ENCODE results near the gene FOXO3. TPM values are rescaled to one million over a fixed set of nuclear protein-coding genes. Genes with fewer than 3 reads are reported as not detected.

The FOXO3 gene
- total RNA-seq, 1 donor from 2014 or later = 13.7 TPM

GRCh38 chr6:108606250-108606690 is 45.6 kb downstream of the FOXO3 start:
- H3K27me3 Mint-ChIP-seq (ENCODE audit: insufficient read depth, low read depth) = no peaks in the 10 kb centered on the region
- Histone ChIP-seq H3K27ac (no peak overlapping the region), H3K9me3 (ENCODE audit: low read depth) (no peaks in the 10 kb centered on the region), H3F3A (ENCODE audit: low read depth) (peaks cover 13% of the 10 kb centered on the region), H3K27me3 (no peaks in the 10 kb centered on the region), H3K36me3 (no peaks in the 10 kb centered on the region), H3K9ac (no peak overlapping the region), H2AFZ (replicated peaks) (no peak overlapping the region), H3K4me3 (no peak overlapping the region), H3K79me2 (ENCODE audit: low read depth) (peaks cover 20% of the 10 kb centered on the region), H3K4me1 (peaks cover 29% of the 10 kb centered on the region), H3K4me2 (no peak overlapping the region), H4K20me1 (ENCODE audit: low read depth) (peaks cover 39% of the 10 kb centered on the region)
- TF ChIP-seq CTCF (IDR thresholded peaks at IDR 0.05) = no peak
- no peak for TF ChIP-seq EZH2phosphoT487 (IDR thresholded peaks at IDR 0.05)
- no peak for TF ChIP-seq EZH2 (IDR thresholded peaks at IDR 0.05)
- peaks cover 28% of the 10 kb centered on the region for H3K4me1 Mint-ChIP-seq
- no peaks in the 10 kb centered on the region for H3K36me3 Mint-ChIP-seq
- no peak overlapping the region for H3K27ac Mint-ChIP-seq
- DNase-seq (ENCODE audit: low spot score) = no peak
- H3K9me3 Mint-ChIP-seq = no peaks in the 10 kb centered on the region
- H3K4me3 Mint-ChIP-seq = no peak overlapping the region

DNA sequence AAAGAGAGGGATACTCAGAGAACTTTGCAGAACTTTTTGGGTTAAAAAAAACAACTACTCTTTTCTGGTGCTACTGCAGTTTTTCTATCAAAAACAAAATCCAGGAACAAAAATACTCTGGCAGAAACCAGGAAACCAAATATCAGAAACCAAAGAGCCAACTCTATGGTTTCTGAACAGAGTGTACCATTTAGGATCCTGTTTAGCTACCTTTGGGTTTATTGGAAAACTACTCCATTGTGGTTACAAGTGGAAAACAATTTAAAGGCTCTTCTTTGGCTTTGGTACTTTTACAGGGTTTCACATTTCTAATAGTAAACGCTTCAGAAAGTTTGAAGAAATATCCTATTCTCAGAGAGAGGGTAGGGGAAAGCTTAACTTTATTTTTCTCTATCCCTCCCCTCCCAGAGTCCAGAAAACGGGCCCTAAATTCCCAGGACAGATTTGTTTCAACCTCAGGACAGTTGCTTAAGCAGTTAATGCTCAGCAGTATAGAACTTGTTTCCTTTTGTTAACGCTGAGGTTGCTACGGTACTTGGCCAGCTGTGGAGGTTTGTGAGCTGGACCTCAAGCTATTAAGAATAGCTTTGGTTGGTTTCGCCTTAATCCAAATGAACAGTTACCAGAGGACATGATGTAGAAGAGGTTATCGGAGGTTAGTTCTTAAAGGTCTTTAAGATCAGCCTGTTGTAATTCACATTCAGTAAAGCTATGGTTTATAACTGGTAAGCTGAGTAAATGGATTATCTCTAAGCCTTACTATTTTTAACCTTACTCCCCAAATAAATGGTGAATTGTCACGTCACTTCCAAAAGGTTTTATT is 47.9 kb downstream of the FOXO3 start:
- Histone ChIP-seq H4K20me1 (ENCODE audit: low read depth) (peaks cover 34% of the 10 kb centered on the region), H3K27me3 (no peaks in the 10 kb centered on the region), H3K27ac (no peak overlapping the region), H3K9me3 (ENCODE audit: low read depth) (no peaks in the 10 kb centered on the region), H2AFZ (replicated peaks) (no peak overlapping the region), H3K79me2 (ENCODE audit: low read depth) (peaks cover 22% of the 10 kb centered on the region), H3K4me3 (no peak overlapping the region), H3K9ac (no peak overlapping the region), H3F3A (ENCODE audit: low read depth) (peaks cover 13% of the 10 kb centered on the region), H3K4me1 (peaks cover 29% of the 10 kb centered on the region), H3K4me2 (no peak overlapping the region), H3K36me3 (no peaks in the 10 kb centered on the region)
- H3K9me3 Mint-ChIP-seq = peaks cover 9% of the 10 kb centered on the region
- H3K4me1 Mint-ChIP-seq = peaks cover 28% of the 10 kb centered on the region
- H3K4me3 Mint-ChIP-seq = no peak overlapping the region
- DNase-seq (ENCODE audit: low spot score) = peak; percentile 34
- H3K27ac Mint-ChIP-seq = peak overlapping the region; percentile 50
- no peaks in the 10 kb centered on the region for H3K27me3 Mint-ChIP-seq (ENCODE audit: insufficient read depth, low read depth)
- TF ChIP-seq CTCF (IDR thresholded peaks at IDR 0.05) = no peak
- peaks cover 4% of the 10 kb centered on the region for H3K36me3 Mint-ChIP-seq

- DNase-seq (ENCODE audit: low spot score) = no peak
- Histone ChIP-seq H3K4me2 (no peak overlapping the region), H2AFZ (replicated peaks) (no peak overlapping the region), H3K27ac (no peak overlapping the region), H4K20me1 (ENCODE audit: low read depth) (peaks cover 34% of the 10 kb centered on the region), H3K27me3 (no peaks in the 10 kb centered on the region), H3K36me3 (no peaks in the 10 kb centered on the region), H3K4me3 (no peak overlapping the region), H3F3A (ENCODE audit: low read depth) (peaks cover 13% of the 10 kb centered on the region), H3K4me1 (peaks cover 29% of the 10 kb centered on the region), H3K79me2 (ENCODE audit: low read depth) (peaks cover 22% of the 10 kb centered on the region), H3K9ac (no peak overlapping the region), H3K9me3 (ENCODE audit: low read depth) (no peaks in the 10 kb centered on the region)
- TF ChIP-seq EZH2 (IDR thresholded peaks at IDR 0.05) (no peak), EZH2phosphoT487 (IDR thresholded peaks at IDR 0.05) (no peak), CTCF (IDR thresholded peaks at IDR 0.05) (no peak)
- no peak overlapping the region for H3K27ac Mint-ChIP-seq
- peaks cover 28% of the 10 kb centered on the region for H3K4me1 Mint-ChIP-seq
- no peak overlapping the region for H3K4me3 Mint-ChIP-seq
- H3K9me3 Mint-ChIP-seq = peaks cover 9% of the 10 kb centered on the region
- no peaks in the 10 kb centered on the region for H3K27me3 Mint-ChIP-seq (ENCODE audit: insufficient read depth, low read depth)
- H3K36me3 Mint-ChIP-seq = peaks cover 4% of the 10 kb centered on the region
Measured at GRCh38 chr6:108609276-108609769, 48.6 kb downstream of the FOXO3 start.

All from neural progenitor cell (in vitro differentiated cells).